Stimulated activated CD4-positive, alpha-beta T cell treated with anti-CD3 and anti-CD28 coated beads, TNF-alpha, amount 100 ng/mL, for 4 hours (primary cell): ENCODE data around the gene EIF3M.
"Not testable (repeated sequence)": the region's sequence is repeated elsewhere in the genome, so short reads cannot be mapped to it uniquely, and the experiment has no call there.

ENCODE experiments used
- DNase-seq, 3 experiments: peaks; one replicate each; pipeline ENCODE4 v3.0.0-alpha.2; 2020; ENCODE audit warnings: low read depth in 3 of 3

Gene EIF3M

GRCh38 chr11:32596114-32596513, 12.5 kb downstream of the EIF3M start:
- not testable (repeated sequence) for DNase-seq

GRCh38 chr11:32597921-32598320, 14.3 kb downstream of the EIF3M start:
- no peak for DNase-seq

DNA sequence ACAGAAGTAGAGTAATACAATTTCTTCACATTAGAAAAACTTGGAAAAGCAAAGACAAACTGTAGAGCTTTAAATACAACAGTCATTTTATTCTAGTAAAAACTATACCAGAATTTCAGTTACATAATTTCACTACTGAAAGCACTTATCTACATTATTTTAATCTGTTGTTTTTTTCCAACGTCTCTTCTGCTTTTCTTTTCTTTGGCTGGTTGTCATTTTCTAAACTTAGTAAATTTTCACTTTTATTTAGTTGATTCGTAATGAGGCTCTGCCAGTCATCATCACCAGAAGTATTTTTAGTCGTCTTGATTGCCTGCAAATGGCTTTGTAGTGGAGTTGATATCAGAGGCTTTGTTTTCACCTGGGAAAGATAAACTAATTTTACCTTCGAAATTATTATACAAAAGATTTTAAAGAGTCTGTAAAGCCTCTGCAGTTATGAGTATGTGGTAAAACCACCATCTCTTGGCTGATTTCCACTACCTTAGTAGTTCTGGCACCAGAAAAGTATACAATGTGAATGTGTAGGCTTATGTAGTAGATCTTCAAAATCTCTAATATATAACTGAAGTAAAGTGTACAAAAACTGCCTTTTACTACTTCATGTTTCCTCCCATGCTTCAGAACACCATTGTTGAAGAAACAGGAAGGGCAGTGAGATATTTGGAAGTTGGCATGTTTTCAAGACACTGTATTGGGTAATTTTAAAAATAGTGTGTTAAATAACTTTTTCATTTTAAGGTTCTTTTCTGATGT, 19.2 kb downstream of the EIF3M start:
- no peak for DNase-seq

GRCh38 chr11:32606220-32606619, 22.6 kb downstream of the EIF3M start:
- no peak for DNase-seq

DNA sequence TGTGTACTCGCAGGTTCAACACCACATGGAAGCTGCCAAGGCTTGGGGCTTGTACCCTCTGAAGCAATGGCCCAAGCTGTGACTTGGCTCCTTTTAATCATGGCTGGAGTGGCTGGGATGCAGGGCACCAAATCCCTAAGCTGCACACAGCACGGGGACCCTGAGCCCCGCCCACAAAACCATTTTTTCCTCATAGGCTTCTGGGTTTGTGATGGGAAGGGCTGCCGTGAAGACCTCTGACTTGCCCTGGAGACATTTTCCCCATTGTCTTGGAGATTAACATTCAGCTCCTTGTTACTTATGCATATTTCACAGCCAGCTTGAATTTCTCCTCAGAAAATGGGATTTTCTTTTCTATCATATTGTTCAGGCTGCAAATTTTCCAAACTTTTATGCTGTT, 25.2 kb downstream of the EIF3M start:
- not testable (repeated sequence) for DNase-seq

- no peak for DNase-seq
Measured at GRCh38 chr11:32610797-32611352, 27.2 kb downstream of the EIF3M start.

DNA sequence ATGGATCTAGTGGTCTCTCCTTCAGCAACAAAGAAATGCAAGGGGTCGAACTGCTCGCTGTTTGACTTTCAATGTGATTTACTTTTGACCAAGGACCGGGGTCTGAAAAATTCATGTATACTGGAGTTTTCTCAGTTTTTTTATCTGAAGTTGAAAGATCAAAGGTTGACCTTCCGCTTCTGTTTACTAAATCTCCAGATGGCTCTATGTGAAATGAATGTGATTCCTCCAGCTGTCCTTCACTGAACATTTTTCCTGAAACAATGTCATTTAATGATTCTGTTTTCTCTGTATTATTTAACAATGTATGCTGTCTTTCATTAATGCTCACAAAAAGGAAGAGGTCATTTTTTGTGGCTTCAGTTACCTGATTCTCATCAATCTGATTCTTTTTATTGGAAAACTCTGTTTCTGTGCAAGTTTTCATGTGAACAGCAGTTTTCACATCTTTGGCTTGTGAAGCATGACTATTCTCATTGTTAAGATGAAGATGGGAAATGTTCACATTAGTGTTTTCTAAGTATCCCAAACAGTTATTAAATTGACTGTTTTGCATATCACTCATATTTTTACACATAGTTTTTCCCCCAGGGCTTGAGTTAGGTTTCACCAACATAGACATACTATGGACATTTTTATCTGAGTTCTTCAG, 30.0 kb downstream of the EIF3M start:
- DNase-seq = no peak

DNA sequence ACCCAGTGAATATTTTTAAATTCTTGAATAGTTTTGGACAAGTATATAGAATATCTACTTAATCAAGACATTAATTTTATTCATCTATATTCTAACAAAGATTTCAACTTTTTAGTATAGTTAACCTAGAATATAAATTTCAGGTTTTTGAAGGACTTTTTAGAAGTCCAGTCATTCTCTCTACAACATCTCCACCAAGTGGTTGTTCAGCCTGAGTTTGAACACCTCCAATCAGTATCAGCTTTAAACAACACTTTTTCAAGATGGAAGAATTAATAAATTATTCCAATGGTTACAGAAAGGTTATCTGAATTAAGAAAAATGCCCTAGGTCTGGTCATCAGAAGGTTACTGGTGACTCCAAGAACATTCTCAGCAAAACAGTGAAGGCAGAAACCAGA, 31.8 kb downstream of the EIF3M start:
- DNase-seq = no peak

DNA sequence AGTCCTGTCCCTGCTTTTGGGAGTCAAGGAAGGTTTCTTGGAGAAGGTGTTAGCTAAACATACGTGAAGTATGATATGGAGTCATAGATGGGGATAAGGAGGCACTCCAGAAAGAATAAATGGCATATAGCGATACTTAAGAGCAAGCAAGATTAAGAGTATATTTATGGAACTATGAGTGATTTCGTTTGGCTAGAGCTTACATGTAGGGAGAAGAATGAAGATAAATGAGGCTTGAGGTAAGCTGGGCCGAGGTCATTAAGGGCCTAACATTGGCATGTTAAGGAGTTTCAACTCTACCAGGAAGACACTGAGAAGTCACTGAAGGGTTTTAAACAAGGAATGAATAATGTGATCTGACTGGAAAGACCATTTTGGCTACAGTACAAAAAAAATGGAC, 33.3 kb downstream of the EIF3M start:
- no peak for DNase-seq

DNA sequence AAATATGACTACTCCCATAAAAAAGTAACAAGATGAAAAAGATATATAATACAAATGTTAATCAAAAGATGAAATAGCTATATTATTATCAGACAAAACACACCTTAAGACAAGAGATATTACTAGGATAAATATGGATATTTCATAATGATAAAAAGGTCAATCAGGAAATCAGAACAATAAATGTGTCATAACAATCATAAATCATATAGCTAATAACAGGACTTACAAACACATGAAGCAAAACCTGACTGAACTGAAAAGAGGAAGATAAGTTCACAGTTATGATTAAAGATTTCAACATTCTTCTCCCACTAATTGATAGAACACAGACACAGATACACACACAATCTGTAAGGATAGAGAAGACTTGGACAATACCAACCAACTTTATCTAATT, 47.2 kb downstream of the EIF3M start:
- DNase-seq = no peak

DNA sequence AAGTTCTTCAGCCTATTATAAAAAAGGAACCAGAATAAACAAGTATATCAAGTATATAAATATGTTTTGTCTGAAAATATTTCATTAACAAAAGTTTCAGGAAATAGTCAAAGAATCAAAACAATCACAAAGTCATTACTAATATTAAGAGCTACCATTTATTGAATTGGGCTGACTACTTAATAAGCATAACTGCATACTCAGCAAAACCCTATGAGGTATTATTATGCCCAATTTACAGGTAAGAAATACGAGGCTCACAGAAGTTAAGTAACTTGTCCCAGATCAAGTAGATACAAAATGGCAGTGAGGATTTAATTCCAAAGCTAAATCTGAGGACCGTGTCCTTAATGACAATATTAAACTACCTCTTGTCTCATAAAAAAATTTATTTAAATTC, 52.2 kb downstream of the EIF3M start:
- DNase-seq = no peak

GRCh38 chr11:32641361-32641760, 57.7 kb downstream of the EIF3M start:
- no peak for DNase-seq

- no peak for DNase-seq
Measured at GRCh38 chr11:32643526-32643925, 59.9 kb downstream of the EIF3M start.
